NCI-H2196 treated with DMSO at 0.1 percent for 48 hours (cell line): ENCODE results near the gene GRIK2.

Experiments used
- DNase-seq: peaks from one replicate; lab custom pipeline; 2025; ENCODE audit not compliant: unreplicated experiment; lab: John Stamatoyannopoulos, UW

The GRIK2 gene

DNA sequence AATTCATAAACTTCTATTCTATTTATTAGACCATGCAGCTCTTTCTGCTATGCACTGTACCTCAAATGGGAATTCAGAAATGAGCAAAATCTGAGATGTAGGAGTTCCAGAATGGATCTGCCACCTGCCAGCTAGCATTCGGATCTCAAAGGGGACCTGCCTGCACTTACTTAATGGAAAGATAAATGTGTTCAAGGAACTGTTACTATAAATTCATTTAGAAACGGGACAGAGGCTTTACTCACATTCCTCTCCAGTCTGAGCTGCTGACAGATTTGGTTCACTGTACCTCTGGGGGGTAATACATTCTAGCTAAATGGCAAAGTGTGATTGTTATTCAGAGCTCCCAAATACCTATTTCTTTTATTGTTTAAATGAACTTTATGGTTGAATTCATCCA is 384.1 kb downstream of the GRIK2 start:
- no peak for DNase-seq

DNA sequence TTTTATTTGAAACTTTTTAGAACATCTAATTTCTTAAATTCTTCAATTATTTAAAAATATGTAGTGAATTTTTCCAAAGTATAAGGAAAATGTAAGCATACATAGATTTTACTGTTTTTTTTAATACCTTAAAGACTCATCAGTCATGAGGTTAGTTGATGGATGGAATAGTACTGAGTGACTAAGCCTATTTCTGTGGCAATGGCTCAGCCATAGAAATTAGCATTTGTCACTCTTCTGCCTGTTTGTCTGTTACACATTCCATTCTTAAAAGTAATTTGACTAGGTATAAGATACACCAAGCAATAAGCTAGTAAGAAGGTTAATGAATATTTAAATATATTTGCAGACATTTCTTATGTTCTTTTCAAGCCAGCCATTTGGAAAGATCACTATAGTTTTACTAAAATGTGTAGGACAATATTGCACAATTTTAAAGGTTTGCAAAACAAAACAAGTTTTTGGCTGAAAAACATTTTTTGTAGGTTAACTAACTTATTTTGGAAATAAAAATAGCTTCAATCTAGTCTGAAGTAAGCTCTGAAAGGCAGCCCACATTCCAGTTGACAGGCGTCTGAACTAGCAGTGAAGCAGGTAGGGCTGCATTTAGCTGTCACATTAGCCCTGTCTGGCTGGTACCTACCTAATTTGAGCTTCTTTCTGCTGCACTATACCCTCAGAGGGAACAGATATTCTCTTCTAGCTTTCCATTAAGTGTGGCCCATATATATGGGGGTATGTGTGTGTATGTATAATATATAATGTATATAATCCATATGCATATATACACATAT is 385.7 kb downstream of the GRIK2 start:
- no peak for DNase-seq

DNA sequence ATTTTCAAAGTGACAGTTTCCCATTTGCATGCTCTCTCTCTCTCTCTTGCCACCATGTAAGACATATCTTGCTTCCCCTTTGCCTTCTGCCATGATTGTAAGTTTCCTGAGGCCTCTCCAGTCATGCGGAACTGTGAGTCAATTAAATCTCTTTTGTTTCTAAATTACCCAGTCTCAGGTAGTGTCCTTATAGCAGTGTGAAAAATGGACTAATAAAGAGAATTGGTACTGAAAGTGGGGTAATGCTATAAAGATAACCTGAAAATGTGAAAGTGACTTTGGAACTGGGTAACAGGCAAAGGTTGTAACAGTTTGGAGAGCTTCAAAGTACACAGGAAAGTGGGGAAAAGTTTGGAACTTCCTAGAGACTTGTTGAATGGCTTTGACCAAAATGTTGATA is 389.8 kb downstream of the GRIK2 start:
- DNase-seq, result no peak

DNA sequence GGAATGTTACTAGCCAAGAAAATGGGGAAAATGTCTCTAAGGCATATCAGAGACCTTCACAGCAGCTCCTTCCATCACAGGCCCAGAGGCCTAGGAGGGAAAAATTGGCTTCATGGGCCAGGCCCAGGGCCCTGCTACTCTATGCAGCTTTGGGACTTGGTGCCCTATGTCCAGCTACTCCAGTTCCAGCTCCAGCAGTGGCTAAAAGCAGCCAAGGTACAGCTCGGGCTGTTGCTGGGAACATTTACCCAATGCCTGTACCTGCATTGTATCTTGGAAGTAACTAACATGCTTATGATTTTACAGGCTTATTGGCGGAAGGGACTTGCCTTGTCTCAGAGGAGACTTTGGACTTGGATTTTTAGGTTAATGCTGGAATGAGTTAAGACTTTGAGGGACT is 390.6 kb downstream of the GRIK2 start:
- no peak for DNase-seq

DNA sequence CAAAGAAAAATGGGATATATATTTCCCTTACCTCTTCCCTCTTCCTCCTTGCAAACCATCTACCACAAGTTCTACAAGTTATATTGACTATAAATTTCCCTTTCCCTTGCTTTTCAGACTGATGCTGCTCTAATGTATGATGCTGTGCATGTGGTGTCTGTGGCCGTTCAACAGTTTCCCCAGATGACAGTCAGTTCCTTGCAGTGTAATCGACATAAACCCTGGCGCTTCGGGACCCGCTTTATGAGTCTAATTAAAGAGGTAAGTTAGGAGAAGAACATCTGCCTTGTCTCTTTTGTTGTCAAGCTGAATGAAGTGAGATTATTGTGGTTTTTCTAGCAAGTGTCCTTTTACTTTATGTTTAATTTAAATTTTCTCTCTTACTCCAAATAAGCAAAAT is 406.0 kb downstream of the GRIK2 start:
- no peak for DNase-seq

DNA sequence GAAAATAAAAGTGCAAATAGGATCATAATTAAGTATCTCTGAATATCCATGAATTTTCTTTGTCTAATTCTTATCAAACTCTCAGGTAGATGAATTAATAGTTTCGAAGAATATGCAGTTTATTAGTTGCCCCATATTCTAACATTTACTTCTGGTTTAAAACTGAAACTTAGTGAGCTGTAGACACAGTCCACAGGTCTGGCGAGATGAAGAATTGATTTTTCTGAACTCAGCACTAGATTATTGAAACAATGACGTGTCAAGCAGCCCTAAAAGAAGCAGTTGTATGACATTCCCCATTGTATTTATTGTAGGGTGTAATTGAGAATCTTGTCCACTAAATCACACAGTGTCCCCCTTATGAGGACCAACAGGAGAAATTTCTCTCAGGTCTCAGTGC is 407.1 kb downstream of the GRIK2 start:
- no peak for DNase-seq

DNA sequence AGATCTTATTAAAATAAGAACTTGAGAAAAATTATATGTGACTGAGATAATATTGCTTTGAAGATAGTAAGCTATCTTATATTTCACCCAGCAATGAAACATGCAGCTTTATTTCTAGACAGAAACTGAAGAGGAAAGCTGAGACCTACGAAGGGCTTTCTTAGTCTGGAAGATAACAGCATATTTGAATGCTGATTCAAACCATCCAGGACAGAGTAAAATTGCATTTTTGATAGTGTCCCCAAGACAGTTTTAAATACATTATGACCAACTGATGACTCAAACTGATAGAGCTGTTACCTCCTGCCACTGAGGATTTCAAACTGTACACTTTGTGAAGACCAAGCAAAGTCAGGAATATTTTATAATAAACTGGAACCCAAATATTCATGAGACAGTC is 409.6 kb downstream of the GRIK2 start:
- no peak for DNase-seq

DNA sequence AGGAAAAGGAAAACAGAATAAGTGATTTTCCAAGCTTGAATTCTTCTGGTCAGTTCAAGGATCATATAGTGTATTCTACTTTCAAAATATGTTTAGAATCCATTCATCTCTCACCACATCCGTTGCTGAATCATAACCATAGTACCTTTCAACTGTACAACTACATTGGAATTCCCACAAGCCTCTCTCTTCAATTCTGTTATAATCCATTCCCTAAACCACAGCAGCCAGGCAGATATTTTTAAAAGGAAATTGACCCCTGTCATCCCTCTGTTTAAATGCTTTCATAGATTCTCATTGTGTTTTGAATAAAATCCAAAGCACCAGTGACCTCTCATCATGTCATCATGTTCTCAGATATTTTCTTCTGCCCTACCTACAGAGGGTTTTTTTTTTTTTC is 412.7 kb downstream of the GRIK2 start:
- DNase-seq, result no peak

DNA sequence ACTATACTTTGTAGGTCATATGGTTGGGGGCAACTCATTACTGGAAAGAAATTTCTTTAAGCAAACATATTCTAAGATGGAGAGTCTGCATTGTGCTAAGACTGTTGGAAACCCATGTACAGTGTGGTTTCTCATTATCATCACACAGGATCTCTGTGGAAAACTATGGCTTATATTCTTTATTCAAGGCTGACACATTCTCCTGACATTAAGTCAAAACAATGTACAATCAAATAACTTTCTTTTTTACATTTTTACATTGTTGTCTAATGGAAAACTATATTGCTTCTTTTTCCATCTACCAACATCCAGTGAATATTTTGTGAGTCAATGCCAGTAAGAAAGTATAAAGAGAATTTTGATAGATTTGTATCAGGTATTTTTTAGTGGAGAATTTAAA is 417.6 kb downstream of the GRIK2 start:
- no peak for DNase-seq

DNA sequence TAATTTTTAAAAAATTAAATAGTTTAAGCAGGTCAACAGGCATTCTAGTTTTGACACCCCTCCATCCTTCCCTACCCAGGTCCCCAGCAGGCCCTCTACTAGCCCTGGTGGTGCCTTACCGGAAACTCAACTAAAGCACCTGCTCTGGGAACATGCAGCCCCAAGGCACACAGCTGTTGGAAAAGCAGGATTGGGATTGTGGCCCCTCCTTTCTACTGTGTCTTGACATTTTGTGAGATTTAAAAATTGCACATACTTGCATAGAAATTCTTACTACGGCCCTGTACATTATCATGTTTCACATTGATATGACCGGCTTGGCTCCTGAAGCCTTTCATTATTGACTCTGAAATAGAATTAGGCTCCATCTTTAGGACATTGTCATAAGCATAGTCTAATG is 423.2 kb downstream of the GRIK2 start:
- no peak for DNase-seq

DNA sequence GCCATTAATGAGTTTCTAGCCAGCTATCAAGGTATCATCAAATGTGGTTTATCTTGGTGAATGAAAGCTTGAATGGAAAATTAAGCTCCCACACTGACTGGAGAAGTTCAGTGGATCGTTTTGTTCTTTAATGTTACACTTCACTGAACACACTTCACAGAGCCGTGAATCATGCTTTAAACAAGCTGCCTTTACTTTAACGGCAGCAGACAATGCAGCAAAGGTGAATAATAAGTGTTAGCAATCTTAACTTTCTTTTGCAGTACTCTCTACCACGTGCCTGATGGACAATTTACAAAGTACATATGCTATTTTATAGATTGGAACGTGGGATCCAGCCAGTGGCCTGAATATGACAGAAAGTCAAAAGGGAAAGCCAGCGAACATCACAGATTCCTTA is 424.5 kb downstream of the GRIK2 start:
- no peak for DNase-seq

DNA sequence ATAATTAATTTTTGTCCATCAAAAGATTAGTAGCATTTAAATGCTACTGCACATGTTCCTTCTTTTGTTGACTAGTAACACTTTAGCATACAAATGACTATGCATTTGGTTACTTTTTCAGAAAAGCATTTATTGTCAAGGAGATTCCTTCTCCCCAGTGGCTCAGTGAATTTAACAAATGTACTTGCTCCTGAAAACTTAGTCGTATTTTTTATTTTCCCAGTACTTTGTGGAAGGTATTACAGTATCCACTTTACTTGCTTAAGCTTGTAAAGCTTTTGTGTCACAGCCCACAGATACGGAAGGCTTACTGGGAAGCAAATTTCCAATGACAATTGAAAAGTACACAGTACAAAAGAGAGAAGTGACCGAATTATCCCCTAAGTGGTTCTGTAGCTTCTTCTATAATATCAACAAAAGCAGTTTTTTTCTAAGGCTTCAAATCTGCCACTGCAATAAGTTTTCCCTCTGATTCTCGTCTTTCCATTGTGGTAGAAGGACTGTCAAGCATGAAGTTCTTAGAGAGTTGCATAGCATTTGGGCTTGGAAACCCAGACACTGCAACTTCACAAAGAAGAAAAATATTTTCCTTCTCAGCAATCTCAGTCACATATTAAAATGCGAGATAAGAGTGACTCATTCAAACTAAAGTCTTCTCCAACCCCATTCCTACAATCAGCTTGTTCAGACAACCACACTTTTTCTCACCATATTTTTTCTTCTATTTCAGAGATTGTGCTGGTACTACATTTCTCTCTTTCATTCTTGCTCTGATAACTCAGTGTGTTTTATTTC is 431.2 kb downstream of the GRIK2 start:
- DNase-seq, result no peak

DNA sequence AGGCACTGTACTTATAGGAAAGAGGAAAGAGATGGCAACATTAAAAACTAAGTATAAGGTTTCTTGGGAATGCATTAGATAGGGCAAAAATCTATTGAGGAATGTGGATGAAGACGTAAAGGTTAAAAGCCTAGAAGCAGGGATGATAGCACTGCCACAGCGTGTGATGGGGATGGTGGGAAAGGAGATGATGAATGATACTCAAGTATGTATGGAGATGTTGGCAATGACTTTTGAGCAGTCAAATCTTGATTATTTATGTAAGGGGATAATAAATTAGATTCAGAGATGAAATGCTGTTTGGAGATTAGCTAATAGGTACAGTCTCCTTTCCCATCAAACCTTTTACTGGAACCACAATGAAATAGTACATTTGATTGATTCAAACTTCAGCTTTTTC is 432.8 kb downstream of the GRIK2 start:
- no peak for DNase-seq

DNA sequence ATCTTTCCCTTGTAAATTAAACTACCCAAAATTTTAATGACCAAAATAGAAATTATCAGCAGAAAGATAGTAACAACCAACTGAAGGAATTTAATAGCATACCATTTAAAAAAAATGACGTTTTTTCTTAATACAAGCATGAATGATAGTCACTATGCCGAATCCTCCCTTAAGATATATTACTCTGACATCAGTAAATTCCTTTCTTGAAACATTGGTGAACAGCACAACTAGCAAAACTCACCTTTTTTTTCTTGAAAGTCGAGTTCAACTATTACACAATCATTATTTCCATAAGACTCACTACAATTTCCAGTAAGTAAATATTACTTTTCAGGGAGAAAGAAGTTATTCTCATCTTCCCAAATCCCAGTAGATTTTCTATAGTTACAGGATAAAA is 433.2 kb downstream of the GRIK2 start:
- DNase-seq, result no peak

DNA sequence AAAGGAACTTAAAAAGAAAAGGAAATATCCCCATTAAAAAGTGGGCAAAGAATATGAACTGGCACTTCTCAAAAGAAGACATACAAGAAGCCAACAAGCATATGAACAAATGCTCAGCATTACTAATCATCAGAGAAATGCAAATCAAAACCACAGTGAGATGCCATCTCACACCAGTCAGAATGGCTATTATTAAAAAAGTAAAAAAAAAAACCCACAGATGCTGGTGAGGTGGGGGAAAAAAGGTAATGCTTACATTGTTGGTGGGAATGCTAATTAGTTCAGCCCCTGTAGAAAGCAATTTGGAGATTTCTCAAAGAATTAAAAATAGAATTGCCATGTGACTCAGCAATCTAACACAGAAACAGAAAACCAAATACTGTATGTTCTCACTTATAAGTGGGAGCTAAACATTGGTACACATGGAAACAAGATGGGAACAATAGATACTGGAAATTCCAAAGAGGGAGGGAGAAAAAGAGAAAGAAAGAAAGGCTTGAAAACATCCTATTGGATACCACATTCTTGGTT is 437.1 kb downstream of the GRIK2 start:
- no peak for DNase-seq

DNA sequence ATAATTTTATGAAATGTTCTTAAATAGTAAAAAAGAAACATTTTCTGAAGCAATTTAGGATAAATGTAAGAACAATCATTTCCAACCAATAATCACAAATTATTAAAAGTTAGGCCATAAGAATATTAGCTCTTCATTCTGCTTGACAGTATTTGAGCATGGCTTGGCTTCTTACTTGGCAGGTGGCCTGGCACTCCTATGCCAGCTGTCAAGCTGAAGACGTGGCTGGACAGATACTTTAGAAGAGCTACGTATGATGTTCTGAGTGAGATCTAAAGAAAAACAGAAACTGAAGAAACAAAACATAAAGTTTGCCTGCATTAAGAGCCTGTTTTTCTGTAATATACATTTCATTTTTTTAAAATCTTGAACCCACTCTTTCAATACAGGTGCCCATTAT is 438.9 kb downstream of the GRIK2 start:
- no peak for DNase-seq

DNA sequence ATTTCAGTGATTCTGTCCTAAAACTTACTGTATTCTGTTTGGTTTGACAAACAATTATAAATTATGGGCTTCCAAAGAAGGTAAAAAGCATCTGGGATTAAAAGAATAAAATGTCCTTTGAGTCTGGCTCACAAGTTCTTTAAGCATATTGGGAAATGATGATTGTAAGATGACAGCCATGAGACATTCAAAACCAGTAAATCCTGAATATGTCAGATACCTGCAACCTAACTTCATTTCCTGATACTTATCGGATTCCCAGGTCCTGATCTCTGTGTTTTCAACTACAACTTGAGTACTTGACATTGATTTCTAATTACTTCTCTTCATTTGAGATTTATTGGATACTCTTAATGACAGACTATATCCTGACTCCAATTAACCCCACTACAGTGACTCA is 446.6 kb downstream of the GRIK2 start:
- DNase-seq, result no peak

DNA sequence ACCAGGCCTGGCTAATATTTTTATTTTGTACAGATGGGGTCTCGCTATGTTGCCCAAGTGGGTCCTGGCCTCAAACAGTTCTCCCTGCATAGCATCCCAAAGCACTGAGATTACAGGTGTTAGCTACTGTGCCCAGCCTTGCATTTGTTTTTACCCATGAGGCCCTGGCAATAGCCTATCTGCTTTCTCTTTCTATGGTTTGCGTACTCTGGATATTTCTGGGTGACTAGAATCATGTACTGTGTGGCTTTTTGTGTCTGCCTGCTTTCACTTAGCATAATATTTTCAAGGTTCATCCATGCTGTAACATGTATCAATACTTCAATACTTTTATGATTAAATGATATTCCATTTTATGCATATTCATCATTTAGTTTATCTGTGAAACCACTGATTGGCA is 451.7 kb downstream of the GRIK2 start:
- no peak for DNase-seq

DNA sequence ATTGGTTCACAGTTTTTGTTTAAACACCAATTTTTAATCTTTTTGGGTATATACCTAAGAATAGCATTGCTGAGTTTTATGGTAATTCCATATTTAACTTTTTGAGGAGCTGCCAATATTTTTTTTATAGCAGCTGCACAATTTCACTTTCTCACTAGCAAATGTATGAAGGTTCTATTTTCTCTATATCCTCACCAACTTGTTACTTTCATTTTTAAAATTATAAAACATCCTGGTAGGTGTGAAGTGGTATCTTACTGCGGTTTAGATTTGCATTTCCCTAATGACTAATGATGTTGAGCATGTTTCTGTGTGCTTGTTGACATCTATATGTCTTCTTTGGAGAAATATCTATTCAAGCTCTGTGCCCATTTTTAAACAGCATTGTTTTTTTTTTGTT is 452.1 kb downstream of the GRIK2 start:
- DNase-seq, result no peak

DNA sequence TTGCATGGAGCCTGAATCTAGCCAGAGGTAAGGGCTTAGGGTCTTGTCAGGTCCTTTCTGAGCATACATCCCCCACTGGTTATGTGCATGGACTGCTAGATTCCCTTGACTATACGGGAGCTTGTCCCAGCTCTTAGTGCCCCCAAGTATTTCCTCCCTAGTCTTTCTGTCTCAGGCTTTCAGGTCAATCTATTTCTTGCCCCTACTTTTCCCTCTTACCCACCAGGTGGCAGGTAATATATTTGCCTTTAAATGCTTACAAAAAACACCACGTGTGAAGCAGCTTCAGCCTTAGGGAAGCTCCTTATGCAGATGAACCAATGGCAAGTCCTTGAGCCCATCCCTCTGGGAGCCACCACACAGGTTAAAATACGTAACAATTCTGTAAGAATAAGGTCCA is 454.2 kb downstream of the GRIK2 start:
- no peak for DNase-seq

DNA sequence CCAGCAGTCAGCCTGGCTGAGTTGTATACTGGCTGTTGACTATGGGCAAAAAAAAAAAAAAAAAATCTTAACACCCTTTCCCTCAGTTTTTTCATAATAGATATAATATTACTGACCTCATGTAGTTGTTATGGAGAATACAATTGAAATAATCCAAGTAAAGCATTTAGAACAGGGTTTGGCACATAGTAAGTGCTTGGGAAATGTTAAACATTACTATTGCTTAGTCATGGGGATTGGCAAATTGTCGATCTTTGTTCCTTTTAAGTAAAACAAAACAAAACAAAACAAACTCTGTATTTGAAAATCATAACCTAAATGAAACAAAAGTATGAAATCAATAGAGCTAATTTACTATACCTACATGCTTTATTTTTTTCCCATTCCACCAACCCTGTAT is 458.4 kb downstream of the GRIK2 start:
- DNase-seq, result no peak
